Cardiac muscle cell (in vitro differentiated cells and primary cell): ENCODE data around the gene SNED1. TPM values are rescaled to one million over a fixed set of nuclear protein-coding genes. Genes with fewer than 3 reads are reported as not detected.
"Not testable (repeated sequence)": the region's sequence is repeated elsewhere in the genome, so short reads cannot be mapped to it uniquely, and the experiment has no call there.

Experiments
- DNase-seq, 2 donors: peaks; one replicate each; pipeline versions ENCODE4 v3.0.0 to v3.0.0-alpha.2; 2010 to 2017; ENCODE audit warnings: low read depth in 1 of 2, low spot score in 1 of 2
- H3K27ac ChIP-seq: fragments of 200-600 bp; sonication (generic); 2 replicates; pipeline ENCODE4 v1.5.1; 2016
- H3K27me3 ChIP-seq: fragments of 200-600 bp; sonication (generic); 2 replicates; pipeline ENCODE4 v1.6.0; 2016; ENCODE audit warnings: control low read depth
- H3K36me3 ChIP-seq: fragments of 200-600 bp; sonication (generic); 2 replicates; pipeline ENCODE4 v1.5.1; 2016; ENCODE audit warnings: control low read depth
- H3K4me1 ChIP-seq: fragments of 200-600 bp; sonication (generic); 2 replicates; pipeline ENCODE4 v1.8.1; 2017; ENCODE audit warnings: low read depth, mild to moderate bottlenecking, mixed run types
- H3K4me3 ChIP-seq: fragments of 200-600 bp; sonication (generic); 2 replicates; pipeline ENCODE4 v1.5.1; 2016; ENCODE audit warnings: mild to moderate bottlenecking
- H3K9me3 ChIP-seq: fragments of 200-600 bp; sonication (generic); 2 replicates; pipeline ENCODE4 v1.5.1; 2017; ENCODE audit warnings: low read depth, mild to moderate bottlenecking, control low read depth
- CTCF ChIP-seq: IDR thresholded peaks from 2 replicates; pipeline ENCODE4 v1.5.1; 2012; ENCODE audit warnings: low read depth, mild to moderate bottlenecking, low read length
- polyA plus RNA-seq: library from polyadenylated mRNA; unstranded; fragments of >200 nt; fragmentation: Nextera tagmentation; extraction: Ambion mirVana; gene quantifications from 2 replicates; pipeline ENCODE4 v1.2.1, GENCODE V29; 2016
- total RNA-seq: library from RNA; depleted of rRNA; stranded (reverse); fragments of >200 nt; gene quantifications from 2 replicates; pipeline ENCODE4 v1.2.3, GENCODE V29; 2016

Gene SNED1
- total and polyA plus RNA-seq, 2 experiments from 2014 or later = 0.09 to 0.76 TPM

DNA sequence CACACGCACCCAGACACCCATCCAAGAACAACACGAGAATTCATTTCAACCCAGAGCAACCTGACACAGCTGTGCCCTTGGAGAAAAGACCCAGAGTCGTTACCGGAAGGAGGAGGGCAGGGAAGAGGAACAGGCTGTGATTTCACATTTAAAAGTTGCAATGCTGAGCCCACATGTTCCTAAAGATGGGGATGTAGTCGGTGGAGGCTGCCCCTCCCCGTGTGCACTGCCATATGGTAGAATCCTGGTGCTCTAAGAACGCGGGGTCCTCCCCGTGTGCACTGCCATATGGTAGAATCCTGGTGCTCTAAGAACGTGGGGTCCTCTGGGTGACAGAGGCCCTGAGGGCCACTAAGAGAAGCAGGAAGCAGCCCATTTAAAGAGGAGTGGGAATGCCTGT, 92.8 kb downstream of the SNED1 start:
- Histone ChIP-seq H3K27ac (no peak overlapping the region), H3K4me1 (no peaks in the 10 kb centered on the region), H3K4me3 (no peak overlapping the region), H3K27me3 (no peaks in the 10 kb centered on the region), H3K9me3 (no peaks in the 10 kb centered on the region), H3K36me3 (peaks cover 61% of the 10 kb centered on the region)
- no peak for DNase-seq
- no peak for TF ChIP-seq CTCF

- TF ChIP-seq CTCF = no peak
- H3K27ac ChIP-seq = no peak overlapping the region
- no peaks in the 10 kb centered on the region for H3K9me3 ChIP-seq
- H3K4me1 ChIP-seq = no peaks in the 10 kb centered on the region
- no peak for DNase-seq
- H3K36me3 ChIP-seq = peaks cover 61% of the 10 kb centered on the region
- H3K27me3 ChIP-seq = no peaks in the 10 kb centered on the region
- no peak overlapping the region for H3K4me3 ChIP-seq
These were observed 93.5 kb downstream of the SNED1 start for GRCh38 chr2:241091734-241092445.

DNA sequence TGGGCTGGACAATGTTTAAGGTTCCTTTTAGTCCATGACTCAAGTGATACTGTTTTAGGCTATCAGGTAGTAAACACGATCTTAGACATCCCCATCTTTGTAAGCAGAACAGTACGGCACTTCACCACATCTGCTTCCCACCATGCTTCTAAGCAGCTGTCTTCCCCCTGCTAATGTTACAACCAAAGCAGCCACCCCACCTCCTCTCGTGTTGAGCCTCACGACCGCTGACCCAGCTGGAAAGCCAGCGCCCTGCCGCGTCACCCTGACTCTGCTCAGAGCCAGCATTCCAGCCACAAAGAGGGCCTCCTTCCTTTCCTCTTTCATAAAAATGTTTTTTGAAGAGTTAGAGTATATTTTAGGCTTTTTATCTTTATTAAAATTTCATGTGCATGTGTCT, 94.3 kb downstream of the SNED1 start:
- no peak overlapping the region for H3K27ac ChIP-seq
- H3K36me3 ChIP-seq = peaks cover 61% of the 10 kb centered on the region
- no peaks in the 10 kb centered on the region for H3K9me3 ChIP-seq
- no peak for TF ChIP-seq CTCF
- H3K27me3 ChIP-seq = no peaks in the 10 kb centered on the region
- no peak for DNase-seq
- H3K4me3 ChIP-seq = no peak overlapping the region
- H3K4me1 ChIP-seq = no peaks in the 10 kb centered on the region

DNA sequence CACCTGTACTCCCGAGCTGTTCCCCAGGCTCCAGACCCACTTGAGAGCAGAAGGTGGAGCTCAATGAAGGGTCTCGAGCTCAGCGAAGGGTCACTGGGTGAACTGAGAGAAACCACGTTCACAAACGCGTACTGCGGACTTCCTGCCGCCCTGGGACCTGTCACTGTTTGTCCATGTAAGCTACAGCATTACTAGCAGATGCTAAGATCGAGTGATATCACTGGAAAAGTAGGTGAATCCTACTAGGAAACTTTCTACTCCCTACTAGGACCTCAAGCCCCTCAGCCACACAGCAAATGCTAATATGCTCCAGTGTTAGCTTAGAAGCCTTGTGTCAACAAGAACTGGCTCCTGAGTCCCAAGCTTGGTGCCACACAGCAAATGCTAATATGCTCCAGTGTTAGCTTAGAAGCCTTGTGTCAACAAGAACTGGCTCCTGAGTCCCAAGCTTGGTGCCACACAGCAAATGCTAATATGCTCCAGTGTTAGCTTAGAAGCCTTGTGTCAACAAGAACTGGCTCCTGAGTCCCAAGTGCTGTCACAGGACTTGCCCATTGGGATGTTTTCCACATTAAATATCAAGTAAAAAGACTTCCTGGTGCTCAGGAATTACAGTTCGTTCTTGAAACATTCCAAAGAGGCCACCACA, 94.8 kb downstream of the SNED1 start:
- H3K9me3 ChIP-seq, H3K27me3 ChIP-seq, H3K27ac ChIP-seq, H3K4me3 ChIP-seq, H3K4me1 ChIP-seq, DNase-seq: not testable (repeated sequence)
- H3K36me3 ChIP-seq = peaks cover 55% of the 10 kb centered on the region

DNA sequence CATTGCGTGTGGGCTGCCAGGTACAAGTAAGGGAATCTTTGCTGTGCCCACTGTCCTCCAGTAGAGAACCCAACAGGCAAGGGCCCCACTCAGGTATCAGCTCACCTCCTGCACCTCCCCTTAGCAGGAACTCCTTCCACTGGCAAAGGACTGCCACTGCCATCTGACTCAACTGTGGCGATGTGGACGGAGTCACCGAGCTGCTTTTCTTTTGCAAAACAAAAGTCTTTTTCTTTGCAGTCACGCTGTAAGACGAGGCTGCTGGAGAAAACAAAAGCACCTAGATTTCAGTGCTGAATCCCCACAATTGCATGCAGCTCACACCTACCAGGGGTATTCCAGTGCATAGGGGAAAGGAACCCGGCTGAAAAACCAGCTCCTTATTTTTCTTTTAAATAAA, 95.8 kb downstream of the SNED1 start:
- no peaks in the 10 kb centered on the region for H3K27me3 ChIP-seq
- H3K9me3 ChIP-seq = no peaks in the 10 kb centered on the region
- no peak for DNase-seq
- no peaks in the 10 kb centered on the region for H3K4me1 ChIP-seq
- no peak overlapping the region for H3K4me3 ChIP-seq
- TF ChIP-seq CTCF = no peak
- H3K36me3 ChIP-seq = peaks cover 51% of the 10 kb centered on the region
- H3K27ac ChIP-seq = no peak overlapping the region

DNA sequence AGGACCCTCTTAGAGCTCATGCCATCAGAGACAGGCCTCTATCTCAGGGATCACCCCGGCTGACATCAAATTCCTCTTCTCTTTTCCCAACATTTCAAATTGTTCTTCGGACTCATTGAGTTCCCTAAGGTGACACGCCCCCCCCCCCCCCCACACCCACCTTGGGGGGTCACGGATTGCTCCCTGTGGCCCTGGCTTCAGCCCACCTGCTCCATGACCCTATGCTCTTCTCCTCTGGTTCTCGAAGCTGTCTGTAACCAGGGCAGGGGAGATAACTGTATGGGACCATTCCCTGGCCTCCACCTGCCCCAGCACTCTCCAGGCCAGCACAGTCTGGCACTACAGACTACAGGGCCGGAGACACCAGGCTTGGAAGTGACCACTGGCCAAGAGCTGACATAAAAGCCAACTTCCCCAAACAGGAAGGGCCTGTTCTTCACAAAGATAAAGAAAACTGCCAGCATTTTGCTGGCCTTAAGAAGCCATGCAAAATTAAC, 96.6 kb downstream of the SNED1 start:
- Histone ChIP-seq H3K4me3 (no peak overlapping the region), H3K27me3 (no peaks in the 10 kb centered on the region), H3K36me3 (peaks cover 49% of the 10 kb centered on the region), H3K27ac (no peak overlapping the region), H3K9me3 (no peaks in the 10 kb centered on the region), H3K4me1 (no peaks in the 10 kb centered on the region)
- no peak for TF ChIP-seq CTCF
- DNase-seq = no peak
